ENCODE results near the gene GTF2A2.

DNA sequence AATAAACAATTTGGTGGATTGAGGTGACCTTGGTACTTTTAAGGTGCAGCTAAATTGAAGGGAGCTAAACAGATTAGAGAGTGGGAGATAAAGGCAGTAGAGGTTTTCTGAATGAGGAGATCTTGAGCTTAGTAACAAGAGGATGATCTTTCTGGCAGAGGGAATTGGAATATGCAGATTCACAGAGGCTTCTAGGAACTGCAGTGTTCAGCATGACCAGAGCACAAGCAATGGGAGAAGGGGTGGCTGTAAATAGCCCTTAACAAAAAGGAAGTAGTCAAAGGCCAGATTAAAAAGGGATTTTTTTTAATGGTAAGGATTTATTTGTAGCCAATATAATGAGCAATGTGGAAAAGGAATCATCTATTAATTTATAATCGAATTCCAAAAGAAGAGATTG is 37.5 kb upstream of the GTF2A2 start:
- TF ChIP-seq POLR2AphosphoS5 (IDR thresholded peaks at IDR 0.05) (no peak), POLR2A (IDR thresholded peaks at IDR 0.05) (no peak)
- TF ChIP-seq, protein P1, sequence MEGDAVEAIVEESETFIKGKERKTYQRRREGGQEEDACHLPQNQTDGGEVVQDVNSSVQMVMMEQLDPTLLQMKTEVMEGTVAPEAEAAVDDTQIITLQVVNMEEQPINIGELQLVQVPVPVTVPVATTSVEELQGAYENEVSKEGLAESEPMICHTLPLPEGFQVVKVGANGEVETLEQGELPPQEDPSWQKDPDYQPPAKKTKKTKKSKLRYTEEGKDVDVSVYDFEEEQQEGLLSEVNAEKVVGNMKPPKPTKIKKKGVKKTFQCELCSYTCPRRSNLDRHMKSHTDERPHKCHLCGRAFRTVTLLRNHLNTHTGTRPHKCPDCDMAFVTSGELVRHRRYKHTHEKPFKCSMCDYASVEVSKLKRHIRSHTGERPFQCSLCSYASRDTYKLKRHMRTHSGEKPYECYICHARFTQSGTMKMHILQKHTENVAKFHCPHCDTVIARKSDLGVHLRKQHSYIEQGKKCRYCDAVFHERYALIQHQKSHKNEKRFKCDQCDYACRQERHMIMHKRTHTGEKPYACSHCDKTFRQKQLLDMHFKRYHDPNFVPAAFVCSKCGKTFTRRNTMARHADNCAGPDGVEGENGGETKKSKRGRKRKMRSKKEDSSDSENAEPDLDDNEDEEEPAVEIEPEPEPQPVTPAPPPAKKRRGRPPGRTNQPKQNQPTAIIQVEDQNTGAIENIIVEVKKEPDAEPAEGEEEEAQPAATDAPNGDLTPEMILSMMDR (IDR thresholded peaks at IDR 0.05) = no peak
